Hindlimb muscle (tissue), 1 donor: ENCODE measurements around the gene TNS1. TPM values are rescaled to one million over a fixed set of nuclear protein-coding genes. Genes with fewer than 3 reads are reported as not detected.
"Not testable (repeated sequence)": the region's sequence is repeated elsewhere in the genome, so short reads cannot be mapped to it uniquely, and the experiment has no call there.

Experiments used
- DNase-seq: peaks from one replicate; pipeline ENCODE4 v3.0.0-alpha.2; 2013
- polyA plus RNA-seq: library from polyadenylated mRNA; unstranded; fragments of 120-200 nt; gene quantifications from one replicate; pipeline ENCODE4 v1.2.1, GENCODE V29; 2013; ENCODE audit not compliant: insufficient read length

TNS1 gene
- polyA plus RNA-seq, 1 donor, result 142 TPM

DNA sequence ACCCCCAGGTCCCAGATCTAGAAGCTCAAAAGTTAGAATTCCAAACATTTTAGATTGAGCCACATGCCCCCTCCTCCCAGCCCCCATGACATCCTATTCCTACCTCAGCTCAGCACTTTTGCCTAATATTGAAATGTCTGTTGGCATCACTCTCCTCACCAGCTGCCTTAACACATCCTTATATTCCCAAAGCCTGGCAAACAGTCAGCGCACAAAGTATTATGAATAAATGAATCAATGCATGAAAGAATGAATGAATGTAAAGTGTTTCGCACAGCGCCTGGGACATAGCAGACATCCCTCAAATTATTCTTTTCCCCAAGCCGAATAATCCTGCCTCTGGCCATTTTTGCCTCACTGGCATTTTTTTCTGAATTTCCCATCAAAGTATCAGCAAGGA lies 175.8 kb downstream of the TNS1 start:
- DNase-seq, result no peak

DNA sequence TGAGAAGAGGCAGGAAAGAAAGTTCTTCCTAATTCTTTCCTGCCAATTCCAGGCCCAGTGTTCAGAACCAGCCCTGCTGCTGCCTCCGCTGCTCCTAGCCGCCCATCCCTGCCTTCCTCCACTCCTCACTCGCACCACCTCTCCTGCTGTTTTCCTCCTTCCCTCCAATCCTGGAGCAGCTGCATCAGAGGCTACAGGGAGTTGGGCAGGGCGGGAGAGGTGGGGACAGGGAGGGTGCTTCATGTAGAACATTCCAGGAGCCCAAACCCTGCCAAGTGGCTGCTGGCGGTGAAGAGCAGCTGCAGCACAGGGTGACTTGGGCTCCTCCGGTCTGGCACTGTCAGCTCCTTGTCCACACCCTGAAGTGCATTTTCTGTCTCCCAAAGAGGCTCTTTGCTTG lies 176.3 kb downstream of the TNS1 start:
- no peak for DNase-seq

DNA sequence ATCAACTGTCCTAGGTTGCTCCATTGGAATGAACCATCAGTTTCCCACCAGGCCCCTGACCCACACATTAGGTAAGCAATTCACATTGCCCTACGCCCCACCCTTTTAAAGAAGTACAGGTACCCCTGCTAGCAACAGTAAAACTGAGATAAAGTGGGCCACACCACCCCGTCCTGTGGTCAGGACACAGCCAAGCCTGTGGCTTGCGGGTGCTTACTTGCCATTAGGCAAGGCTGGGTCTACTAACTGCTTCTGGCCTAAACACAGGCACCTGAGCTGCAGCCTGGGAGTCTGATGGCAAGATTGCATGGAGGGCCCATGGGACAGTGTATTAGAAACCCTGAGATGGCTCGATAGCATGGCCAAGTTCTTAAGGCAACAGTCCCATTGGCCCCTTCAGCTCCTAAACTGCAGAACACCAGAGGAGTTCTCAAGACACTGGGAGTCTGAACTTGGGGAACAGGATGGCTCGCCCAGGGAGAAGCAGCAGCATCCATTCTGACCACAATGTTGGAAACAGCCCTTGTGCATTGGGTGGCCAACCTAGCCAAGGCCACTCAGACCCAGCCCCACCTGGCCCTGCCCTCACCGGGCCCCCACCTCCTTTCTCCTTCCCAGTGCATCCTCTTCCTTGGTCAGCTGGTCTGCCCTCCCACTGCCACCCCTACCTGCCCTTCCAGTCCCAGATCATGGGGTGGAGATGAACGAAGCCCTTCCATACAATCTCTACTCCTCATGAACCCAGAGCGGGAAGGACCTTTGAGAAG lies 177.1 kb downstream of the TNS1 start:
- no peak for DNase-seq

DNA sequence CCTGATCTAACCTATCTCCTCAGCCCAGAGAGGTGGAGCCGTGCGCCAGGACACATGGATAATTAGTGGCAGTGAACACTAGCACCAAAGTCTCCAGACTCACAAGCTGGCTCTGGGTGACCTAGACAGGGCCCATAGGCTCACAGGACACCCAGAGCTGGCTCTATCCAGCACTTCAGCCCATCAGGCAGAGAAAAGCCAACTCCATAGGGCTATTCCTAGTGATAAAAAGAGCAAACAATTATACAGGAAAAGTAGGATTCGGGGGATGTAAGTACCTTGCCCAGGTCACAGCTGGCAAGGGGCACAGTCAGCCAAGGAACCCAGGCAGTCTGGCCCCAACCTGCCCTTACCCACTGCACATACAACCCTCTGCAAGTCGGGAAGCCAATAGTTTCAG lies 178.6 kb downstream of the TNS1 start:
- no peak for DNase-seq

DNA sequence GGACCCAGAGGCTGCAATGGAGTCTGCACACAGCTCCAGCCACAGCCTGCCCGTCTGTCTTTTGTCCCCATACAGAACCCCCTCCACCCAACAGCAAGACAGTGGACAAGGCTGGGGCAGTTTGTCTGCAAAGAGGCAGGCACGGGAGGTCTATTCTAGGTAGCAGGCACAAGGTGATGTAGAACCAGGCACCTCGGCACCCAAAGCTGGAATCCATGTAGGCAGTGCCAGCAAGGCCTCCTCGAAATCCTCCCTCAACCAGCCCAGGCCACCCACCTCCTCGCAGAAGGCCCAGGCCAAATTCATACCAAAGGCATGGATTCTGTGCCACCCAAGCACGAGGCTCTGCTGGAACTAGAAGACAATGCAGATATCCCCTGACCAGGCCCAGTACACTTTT lies 179.2 kb downstream of the TNS1 start:
- no peak for DNase-seq

DNA sequence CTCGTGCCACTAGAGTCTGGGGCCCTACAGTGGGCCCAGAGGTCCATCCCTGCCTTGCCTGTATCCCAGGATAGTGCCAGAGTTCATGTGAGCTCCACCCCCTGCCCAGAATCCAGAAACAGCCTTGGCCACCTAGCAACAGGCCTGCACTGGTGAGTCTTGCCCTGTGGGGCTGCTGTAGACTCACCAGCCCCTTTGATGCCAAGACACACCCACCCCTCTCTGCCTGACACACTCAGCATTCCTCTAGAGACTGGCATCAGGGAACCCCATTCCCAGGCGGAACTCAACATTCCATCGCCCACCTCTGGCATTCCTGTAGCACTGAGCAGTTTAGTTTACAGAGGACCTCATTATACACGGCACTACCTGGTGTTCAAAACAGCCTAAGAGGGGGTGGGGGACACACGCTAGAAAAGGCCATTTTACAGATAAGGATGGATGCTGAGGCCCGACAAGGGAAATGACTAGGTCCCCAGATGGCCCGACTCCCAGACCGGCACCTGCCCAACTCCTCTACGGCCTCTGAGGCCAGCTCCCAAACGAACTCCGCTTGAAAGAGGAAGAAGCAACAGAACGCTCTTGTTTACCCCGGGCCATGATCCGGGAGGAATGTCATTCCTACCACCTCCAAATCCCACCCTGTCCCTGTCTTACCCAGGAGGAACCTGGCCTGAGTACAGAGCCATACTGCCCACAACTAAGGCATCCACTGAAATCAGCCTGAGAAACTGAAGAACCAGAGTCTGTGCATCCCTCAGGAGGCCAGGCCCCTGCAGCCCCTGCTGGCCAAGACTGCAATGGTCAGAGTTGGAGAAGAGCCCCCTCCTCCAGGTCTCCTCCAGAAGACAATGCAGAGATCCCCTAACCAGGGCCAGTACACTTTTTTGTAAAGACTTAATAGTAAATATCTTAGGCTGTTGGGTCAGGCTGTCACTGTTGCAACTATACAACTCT lies 180.2 kb downstream of the TNS1 start:
- DNase-seq, result no peak

DNA sequence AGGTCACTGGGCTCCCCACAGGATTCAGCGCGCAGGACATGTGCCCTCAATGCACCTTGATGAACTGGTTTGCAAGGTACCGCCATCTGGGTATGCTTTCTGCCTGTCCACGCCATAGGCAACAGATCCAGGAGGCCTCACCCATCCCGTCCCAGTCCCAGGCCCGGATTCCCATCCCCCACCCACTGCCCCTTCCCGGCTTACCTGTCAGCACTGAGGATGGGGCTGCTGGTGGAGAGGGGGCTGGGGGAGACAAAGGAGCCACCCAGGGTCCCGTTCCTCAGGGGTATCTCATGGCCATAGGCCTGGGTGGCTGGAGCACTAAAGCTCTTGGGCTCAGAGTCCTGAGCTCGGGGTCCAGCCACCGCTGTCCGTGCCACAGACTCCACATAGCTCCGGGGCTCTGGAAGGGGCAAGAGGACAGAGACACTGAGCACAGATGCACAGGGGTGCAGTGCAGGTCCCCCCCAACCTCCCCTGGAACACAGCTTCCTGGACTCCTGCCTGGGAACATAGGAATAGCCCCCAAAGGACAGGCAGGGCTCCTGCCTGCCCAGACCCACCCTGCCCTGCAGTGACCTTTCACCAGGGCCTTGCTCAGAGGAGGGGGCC lies 181.2 kb downstream of the TNS1 start:
- no peak for DNase-seq

DNA sequence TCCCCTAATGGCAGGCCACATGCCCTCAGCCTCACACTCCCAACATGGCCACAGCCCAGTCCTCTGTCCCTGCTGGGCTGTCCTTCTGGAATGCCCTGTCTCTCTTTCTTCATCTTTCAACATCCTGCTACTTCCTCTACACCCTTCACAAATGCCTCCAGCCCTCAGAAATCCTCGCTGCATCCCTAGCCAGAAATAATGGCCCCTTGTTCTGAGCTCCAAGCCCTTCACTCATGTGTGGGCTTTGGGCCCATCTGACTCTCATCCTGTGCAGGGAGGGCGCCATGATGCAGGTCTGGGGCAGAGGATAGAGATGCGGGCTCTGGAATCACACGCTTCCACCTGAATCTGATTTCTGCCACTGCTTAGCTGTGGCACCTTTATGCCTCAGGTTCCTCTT lies 181.9 kb downstream of the TNS1 start:
- DNase-seq, result no peak

DNA sequence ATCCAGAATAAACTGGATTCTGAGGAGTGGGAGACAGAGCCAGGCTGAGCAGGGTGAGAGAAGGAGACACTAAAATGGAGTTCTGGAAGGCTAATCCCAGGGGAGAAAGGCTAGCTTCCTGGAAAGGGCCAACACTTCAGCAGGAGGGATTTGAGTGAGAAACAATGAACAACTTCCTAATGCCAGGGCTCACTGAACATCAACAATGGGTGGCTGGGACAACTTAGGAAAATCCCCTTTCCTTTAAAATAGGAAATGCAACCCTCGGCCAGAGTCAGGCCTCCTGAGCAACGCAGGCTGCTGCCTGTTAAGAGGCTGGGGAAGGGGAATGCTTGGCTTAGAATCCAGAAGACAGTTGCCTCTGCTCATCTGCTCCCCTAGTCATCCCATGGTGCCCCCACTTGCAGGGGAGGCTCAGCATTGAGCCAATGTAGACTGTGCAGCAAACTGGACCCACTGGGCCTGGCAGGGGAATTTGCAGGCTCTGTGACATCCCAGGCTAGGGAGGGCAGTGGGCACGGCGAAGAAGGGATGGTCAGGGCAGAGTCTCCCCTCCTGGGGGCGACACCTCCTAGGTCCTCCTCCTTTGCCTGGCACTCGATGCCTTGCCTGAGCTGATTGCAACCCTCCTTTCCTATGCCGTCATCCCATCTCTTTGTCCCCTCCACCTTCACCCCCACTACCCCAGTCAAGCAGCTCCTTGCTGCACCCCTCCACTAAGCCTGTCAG lies 182.5 kb downstream of the TNS1 start:
- no peak for DNase-seq

DNA sequence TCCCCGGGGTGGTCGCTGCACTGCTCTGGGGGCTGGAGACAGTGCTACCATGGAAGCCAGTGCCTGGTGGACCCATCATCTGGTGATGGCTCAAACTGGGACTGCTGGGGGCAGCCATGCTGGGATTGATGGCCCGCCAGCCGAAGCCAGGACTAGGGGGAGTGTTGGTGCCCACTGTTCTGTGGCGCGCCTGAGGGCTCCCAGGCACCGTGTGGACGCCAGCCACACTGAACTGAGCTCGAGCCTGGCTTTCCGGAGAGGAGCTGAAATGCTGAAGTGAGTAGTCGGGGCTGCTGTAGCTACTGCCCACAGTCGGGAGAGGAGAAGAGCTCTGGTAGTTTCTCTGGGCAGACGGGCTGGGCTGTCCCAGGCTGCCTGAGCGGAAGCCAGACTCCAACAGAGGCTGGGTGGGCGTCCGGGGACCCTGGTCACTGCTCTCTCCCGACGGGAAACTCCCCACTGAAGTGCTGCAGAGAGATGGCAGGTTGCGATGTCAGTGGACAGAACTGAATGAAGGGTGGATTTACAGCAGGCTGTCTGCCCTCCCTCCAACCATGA lies 184.4 kb downstream of the TNS1 start:
- no peak for DNase-seq

DNA sequence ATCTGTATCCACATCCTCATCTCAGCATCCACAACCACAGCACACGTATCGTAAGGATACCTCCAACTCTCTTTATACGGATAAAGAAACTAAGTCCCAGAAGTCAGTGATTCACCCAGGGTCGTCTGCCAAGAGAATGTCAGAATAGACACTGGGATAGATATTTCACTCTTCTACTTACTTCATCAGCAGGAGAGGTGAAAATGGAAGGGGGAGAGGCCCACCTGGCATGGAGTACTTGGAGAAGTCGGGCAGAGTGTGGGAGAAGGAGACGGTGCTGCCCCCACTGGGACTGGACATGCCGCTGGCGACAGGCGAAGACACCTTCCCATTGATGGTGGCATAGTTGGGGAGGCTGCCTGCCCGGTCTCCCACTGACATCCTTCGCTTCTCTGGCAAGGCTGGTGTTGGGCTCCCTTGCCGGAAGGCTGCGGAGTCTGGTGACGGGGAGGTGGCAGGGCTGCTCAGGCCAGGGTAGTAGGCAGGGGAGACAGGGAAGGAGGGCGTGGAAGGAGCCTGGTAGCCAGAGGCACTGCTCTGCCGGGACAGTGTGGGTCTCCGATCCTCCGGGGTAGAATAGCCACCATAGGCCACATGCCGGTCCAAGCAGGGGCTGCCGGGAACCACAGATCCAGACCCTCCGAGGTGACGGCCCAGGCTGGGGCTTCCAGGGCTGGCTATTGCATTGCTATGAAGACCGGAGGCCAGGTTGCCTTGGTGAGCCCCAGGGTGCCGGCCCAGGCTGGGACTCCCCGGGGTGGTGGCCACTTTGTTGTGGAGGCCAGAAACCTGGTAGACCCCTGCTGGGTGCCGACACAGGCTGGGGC lies 185.1 kb downstream of the TNS1 start:
- DNase-seq, result no peak

DNA sequence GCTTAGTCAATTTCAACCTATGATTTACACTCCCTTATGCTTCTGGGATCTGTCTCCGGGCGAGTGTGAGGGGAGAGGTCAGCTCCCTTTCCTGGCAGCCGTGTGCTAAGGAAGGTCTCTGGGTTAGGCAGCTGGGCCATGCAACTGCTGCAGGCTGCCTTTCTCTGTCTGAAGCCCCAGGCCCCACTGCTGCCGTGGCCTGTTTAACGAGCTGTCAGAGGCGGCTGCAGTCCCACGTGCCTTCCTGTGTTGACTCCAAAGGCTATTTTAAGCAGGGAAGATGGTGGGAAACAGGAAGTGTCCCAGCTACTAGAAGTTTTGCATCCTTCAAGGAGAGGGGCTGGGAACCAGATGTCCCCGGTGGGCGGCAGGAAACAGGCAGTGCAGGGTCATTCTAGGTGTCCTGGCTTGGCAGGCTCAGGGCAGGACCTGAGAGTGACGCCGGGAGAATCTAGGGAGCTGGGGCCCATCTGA lies 186.4 kb downstream of the TNS1 start:
- peak; percentile 85 for DNase-seq

DNA sequence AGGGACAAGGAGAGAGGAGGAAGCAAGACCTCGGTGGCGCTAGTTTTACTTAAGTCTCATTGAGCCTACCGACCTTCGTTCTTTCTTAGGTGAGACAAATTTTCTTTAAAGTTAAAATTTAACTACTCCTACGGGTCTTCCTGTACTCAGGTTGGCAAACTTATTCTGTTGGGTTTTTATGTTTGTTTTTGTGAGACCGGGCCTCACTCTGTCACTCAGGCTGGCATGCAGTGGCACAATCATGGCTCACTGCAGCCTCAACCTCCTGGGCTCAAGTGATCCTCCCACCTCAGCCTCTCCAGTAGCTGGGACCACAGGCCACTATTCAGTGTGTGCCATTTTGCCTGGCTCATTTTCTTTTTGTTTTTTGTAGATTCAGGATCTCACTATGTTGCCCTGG lies 189.0 kb downstream of the TNS1 start:
- no peak for DNase-seq

DNA sequence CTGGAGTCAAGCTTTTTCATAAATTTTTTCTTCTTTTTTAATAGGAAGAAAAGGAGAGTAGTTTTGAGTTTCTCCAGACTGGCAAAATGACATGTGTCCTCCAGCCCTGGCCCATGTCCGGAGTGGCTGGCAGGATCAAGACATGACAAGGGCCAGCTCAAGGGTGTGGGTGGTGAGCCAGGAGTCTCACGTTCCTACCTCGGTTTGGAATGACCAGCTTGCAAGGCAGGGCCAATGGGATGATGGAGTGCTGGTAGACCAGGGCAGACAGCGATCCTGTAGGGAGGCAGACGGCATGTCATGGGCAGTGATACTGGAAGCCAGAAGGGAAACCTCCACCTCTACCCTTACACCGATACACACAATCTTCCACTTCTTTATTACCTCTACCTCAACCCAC lies 190.6 kb downstream of the TNS1 start:
- no peak for DNase-seq

DNA sequence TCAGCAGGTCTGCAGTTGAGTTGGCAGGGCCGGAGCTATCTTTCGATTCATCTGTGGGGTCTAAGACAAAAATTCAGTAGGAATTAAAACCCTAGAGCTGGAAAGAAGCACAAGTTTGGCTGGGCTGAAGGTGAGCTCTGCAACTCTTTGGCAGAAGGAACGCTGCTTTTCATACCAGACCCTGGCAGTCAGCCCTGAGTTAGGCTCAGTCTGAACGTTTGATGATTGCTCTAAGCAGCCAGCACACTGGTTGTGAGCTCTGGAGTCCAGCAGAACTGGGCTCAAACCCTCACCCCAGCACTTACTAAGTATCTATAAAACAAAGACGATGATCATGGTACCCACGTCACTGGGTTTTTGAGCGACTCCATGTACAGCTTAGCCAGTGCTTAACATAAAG lies 192.5 kb downstream of the TNS1 start:
- no peak for DNase-seq

DNA sequence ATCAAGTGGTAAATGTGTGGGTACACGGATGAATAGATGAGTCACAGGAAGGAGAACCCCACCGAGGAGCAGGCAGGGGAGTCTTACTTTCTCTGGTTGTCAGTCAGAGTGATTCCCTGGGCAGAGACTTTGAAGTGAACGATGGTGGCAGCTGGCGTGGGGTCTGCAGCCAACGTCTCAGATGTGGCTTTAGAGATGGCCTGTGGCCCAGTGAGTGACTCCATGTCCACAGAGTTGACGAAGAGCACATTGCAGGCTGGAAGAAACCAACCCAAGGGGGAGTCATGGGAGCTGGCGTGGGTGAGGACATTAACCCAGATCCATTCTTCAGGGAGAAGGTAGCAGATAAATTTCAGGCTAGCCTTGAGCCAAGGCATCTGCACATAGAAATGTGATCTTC lies 193.1 kb downstream of the TNS1 start:
- no peak for DNase-seq

DNA sequence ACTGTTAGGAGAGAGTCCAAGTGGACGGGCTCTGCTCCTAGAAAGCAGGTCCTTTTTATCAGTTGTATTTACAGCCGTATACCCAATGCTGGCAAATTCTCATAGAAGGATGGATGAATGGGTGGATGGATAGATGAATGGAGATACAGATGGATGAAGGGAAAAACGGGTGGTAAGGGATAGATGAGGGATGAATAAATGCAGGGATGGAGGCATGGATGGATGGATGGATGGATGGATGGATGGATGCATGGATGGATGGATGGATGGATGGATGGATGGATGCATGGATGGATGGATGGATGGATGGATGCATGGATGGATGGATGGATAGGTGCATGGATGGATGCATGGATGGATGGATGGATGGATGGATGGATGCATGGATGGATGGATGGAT lies 193.8 kb downstream of the TNS1 start:
- DNase-seq, result not testable (repeated sequence)

DNA sequence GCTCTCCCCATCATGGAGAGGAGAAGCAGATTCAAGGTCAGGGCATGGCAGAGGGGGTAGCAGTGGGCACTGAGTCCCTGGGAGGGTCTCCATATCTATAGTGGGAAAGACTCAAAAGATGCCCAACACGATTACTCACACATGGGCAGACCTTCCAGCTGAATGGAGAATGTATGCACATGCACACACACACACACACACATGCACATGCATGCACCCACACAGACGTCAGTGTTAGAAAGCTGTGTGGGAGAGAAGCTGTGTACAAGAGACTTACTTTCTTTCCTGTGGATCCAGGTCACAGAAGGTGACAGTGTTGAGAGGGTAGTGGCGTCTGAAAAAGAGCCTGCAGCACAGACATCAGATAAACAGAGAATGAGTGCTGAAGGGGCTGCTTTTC lies 194.5 kb downstream of the TNS1 start:
- DNase-seq, result no peak

DNA sequence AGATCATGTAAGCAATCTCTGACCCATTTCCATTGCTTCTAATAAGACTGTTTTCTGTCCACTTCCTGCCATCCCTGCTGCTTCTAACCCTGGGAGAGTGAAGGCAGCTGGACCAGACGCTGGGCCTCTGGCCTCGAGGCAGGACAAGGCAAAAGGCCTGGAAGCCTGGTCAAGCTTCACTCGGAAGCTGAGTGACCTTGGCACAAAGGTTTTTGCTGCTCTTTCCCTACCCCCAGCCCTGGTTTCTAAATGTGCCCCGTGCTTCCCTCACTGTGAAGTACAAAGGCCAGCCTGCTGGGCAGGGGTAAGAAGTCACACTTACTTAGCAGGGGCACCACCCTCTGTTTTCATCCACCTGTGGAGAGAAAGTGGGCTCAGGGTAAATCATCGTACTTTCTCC lies 195.0 kb downstream of the TNS1 start:
- DNase-seq, result no peak

DNA sequence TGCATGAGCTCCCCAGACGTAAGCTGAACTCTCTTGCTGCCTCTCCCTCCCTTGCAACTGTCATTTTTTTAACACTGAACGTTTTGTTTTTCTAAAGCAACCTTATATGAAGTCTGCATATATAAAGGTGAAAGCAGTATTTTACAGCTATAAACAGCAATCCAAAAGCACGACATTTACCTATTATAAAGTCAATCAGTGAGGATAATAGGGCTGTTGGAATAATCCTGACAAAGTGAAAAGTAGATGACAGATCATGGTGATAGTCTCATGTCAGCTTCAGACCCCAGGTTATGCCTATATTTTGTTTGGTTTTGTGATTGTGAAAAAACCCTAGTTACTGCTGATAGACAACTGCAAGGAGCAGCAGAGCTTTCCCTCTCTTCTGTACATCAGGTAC lies 195.8 kb downstream of the TNS1 start:
- DNase-seq, result no peak

DNA sequence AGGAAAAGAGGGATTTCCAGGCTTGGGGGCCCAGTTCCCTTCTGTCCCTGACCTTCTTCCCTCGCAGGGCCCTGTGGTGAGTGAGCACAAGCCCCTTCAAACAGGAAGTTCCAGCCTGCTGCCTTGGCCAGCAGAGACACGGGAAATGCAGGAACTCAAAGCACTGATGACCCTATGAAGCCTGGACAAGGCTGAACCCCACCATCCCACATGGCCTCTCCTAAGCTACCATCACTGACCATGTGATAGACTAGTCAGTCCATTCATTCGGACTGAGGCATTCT lies 196.4 kb downstream of the TNS1 start:
- no peak for DNase-seq
